IMR-90 (cell line): ENCODE results near the gene ORMDL3. TPM values are rescaled to one million over a fixed set of nuclear protein-coding genes. Genes with fewer than 3 reads are reported as not detected.

Experiments
- ATAC-seq: fragments of 200-7000 bp; cut with Tn5 transposase; 2 replicates; pipeline ENCODE4 v1.9.1; 2020; ENCODE audit warnings: low read depth, mild to moderate bottlenecking, moderate library complexity
- BruUV-seq: library from RNA; stranded (reverse); fragments of 400-500 nt; replicated peaks from 2 replicates; lab custom pipeline; 2021; lab: Mats Ljungman, UMichigan
- CTCF ChIA-PET: fragments of 300-600 bp; formaldehyde crosslinking; extraction: SDS; loops from one replicate; lab custom pipeline; 2021; ENCODE audit warnings: antibody characterized with exemption; lab: Yijun Ruan, JAX
- POLR2A ChIA-PET: fragments of 300-600 bp; sonication (Branson Sonifier 250); formaldehyde crosslinking; loops from one replicate; lab custom pipeline; 2022; ENCODE audit warnings: antibody characterized with exemption; ENCODE audit not compliant: unreplicated experiment; lab: Charles Lee
- DNase-seq: peaks from one replicate; pipeline ENCODE4 v3.0.0; 2013
- H2AFZ ChIP-seq: replicated peaks from 2 replicates; pipeline ENCODE3; 2013; ENCODE audit warnings: low read length, mild to moderate bottlenecking; ENCODE audit not compliant: poor library complexity
- H2AK5ac ChIP-seq: 2 replicates; pipeline ENCODE4 v1.6.1; 2013; ENCODE audit warnings: low read depth, low read length, inconsistent platforms
- H2AK9ac ChIP-seq: replicated peaks from 2 replicates; pipeline ENCODE3; 2013; ENCODE audit warnings: mild to moderate bottlenecking, low read depth, low read length, moderate library complexity; ENCODE audit not compliant: poor library complexity
- H2BK120ac ChIP-seq: 2 replicates; pipeline ENCODE4 v1.6.1; 2013; ENCODE audit warnings: low read depth, low read length, inconsistent platforms
- H2BK15ac ChIP-seq: 3 replicates; pipeline ENCODE4 v1.6.1; 2013; ENCODE audit warnings: low read depth, low read length, inconsistent platforms
- H2BK20ac ChIP-seq: 2 replicates; pipeline ENCODE4 v1.6.1; 2013; ENCODE audit warnings: low read depth, mild to moderate bottlenecking, inconsistent platforms, low read length, moderate library complexity
- H2BK5ac ChIP-seq: 2 replicates; pipeline ENCODE4 v1.6.1; 2013; ENCODE audit warnings: mild to moderate bottlenecking, low read depth, low read length, inconsistent platforms; ENCODE audit not compliant: poor library complexity, severe bottlenecking
- H3K14ac ChIP-seq: replicated peaks from 2 replicates; pipeline ENCODE4 v1.6.1; 2013; ENCODE audit warnings: low read depth, low read length, inconsistent platforms
- H3K18ac ChIP-seq: 2 replicates; pipeline ENCODE4 v1.6.1; 2013; ENCODE audit warnings: low read depth, low read length, control low read depth
- H3K23ac ChIP-seq: 2 replicates; pipeline ENCODE4 v1.6.1; 2013; ENCODE audit warnings: low read depth, low read length, inconsistent platforms
- H3K27ac ChIP-seq: 2 replicates; pipeline ENCODE4 v1.5.1; 2013; ENCODE audit warnings: mild to moderate bottlenecking, control low read depth, low read length; ENCODE audit not compliant: insufficient read depth
- H3K27me3 ChIP-seq: 2 replicates; pipeline ENCODE4 v1.6.1; 2013; ENCODE audit warnings: low read length; ENCODE audit not compliant: control insufficient read depth, insufficient read depth
- H3K36me3 ChIP-seq: 2 replicates; pipeline ENCODE4 v1.6.1; 2013; ENCODE audit warnings: low read length, mixed read lengths; ENCODE audit not compliant: control insufficient read depth, insufficient read depth
- H3K4ac ChIP-seq: 2 replicates; pipeline ENCODE4 v1.6.1; 2013; ENCODE audit warnings: low read depth, low read length, inconsistent platforms
- H3K4me1 ChIP-seq: 2 replicates; pipeline ENCODE4 v1.6.1; 2013; ENCODE audit warnings: low read length, mixed read lengths; ENCODE audit not compliant: control insufficient read depth, insufficient read depth
- H3K4me2 ChIP-seq: 2 replicates; pipeline ENCODE4 v1.6.1; 2013; ENCODE audit warnings: low read depth, mild to moderate bottlenecking, control low read depth, low read length, moderate library complexity
- H3K4me3 ChIP-seq: 2 replicates; pipeline ENCODE4 v1.5.1; 2013; ENCODE audit warnings: low read depth, mild to moderate bottlenecking, control low read depth, low read length, moderate library complexity; ENCODE audit not compliant: insufficient read depth
- H3K56ac ChIP-seq: 2 replicates; pipeline ENCODE4 v1.6.1; 2013; ENCODE audit warnings: low read length, inconsistent platforms; ENCODE audit not compliant: insufficient read depth; ENCODE audit errors: extremely low read depth
- H3K79me1 ChIP-seq, 2 experiments: 2 replicates each; pipeline ENCODE4 v1.6.1; 2013; ENCODE audit warnings: low read length in 2 of 2, inconsistent platforms in 1 of 2, low read depth in 1 of 2
- H3K9ac ChIP-seq: 2 replicates; pipeline ENCODE4 v1.6.1; 2013; ENCODE audit warnings: low read depth, low read length, control low read depth
- H3K9me1 ChIP-seq: 2 replicates; pipeline ENCODE4 v1.6.1; 2013; ENCODE audit warnings: low read length, inconsistent platforms; ENCODE audit not compliant: insufficient read depth
- H3K9me3 ChIP-seq: 2 replicates; pipeline ENCODE4 v1.6.1; 2013; ENCODE audit warnings: low read length; ENCODE audit not compliant: control insufficient read depth, insufficient read depth
- H4K20me1 ChIP-seq: 2 replicates; pipeline ENCODE4 v1.6.1; 2013; ENCODE audit warnings: low read length, inconsistent platforms; ENCODE audit not compliant: insufficient read depth
- H4K5ac ChIP-seq: 2 replicates; pipeline ENCODE4 v1.6.1; 2013; ENCODE audit warnings: mild to moderate bottlenecking, low read depth, low read length, control low read depth
- H4K8ac ChIP-seq, 2 experiments: 2 replicates each; pipeline ENCODE4 v1.6.1; 2013; ENCODE audit warnings: low read depth in 2 of 2, low read length in 2 of 2, control low read depth in 1 of 2, inconsistent platforms in 1 of 2
- H4K91ac ChIP-seq: 2 replicates; pipeline ENCODE4 v1.6.1; 2013; ENCODE audit warnings: low read depth, low read length, inconsistent platforms; ENCODE audit not compliant: insufficient read depth
- BHLHE40 ChIP-seq: fragments of 150-350 bp; IDR thresholded peaks from 2 replicates; pipeline ENCODE4 v1.6.1; 2016; ENCODE audit warnings: mild to moderate bottlenecking, low read depth, low read length
- CEBPB ChIP-seq: IDR thresholded peaks from 2 replicates; pipeline ENCODE4 v1.6.1; 2012; ENCODE audit warnings: low read depth, low read length, improper control_type of control experiment
- FOS ChIP-seq: fragments of 150-350 bp; IDR thresholded peaks from 2 replicates; pipeline ENCODE4 v1.6.1; 2016; ENCODE audit warnings: low read depth, low read length
- MAZ ChIP-seq: IDR thresholded peaks from 2 replicates; pipeline ENCODE4 v1.6.1; 2012; ENCODE audit warnings: low read depth, mild to moderate bottlenecking, low read length, improper control_type of control experiment, moderate library complexity, borderline replicate concordance
- MXI1 ChIP-seq: IDR thresholded peaks from 2 replicates; pipeline ENCODE4 v1.6.1; 2012; ENCODE audit warnings: low read depth, mild to moderate bottlenecking, low read length, moderate library complexity, borderline replicate concordance
- RAD21 ChIP-seq: IDR thresholded peaks from 2 replicates; pipeline ENCODE4 v1.6.1; 2012; ENCODE audit warnings: low read length, improper control_type of control experiment
- RCOR1 ChIP-seq: IDR thresholded peaks from 2 replicates; pipeline ENCODE4 v1.6.1; 2012; ENCODE audit warnings: mild to moderate bottlenecking, low read length, improper control_type of control experiment; ENCODE audit not compliant: insufficient replicate concordance
- RFX5 ChIP-seq: IDR thresholded peaks from 2 replicates; pipeline ENCODE4 v1.8.0; 2012; ENCODE audit warnings: low read depth, mild to moderate bottlenecking, low read length, moderate library complexity
- USF2 ChIP-seq: fragments of 150-350 bp; IDR thresholded peaks from 2 replicates; pipeline ENCODE4 v1.6.1; 2017; ENCODE audit warnings: mild to moderate bottlenecking, antibody characterized with exemption, low read length, low read depth
- WGBS, 2 experiments: methylation state at CpG; one replicate each; pipeline versions ENCODE4 v1.1.5 to v1.1.7; 2013; ENCODE audit warnings: missing lambda C conversion rate in 2 of 2; ENCODE audit not compliant: insufficient read length in 1 of 2; ENCODE audit errors: extremely low coverage in 2 of 2; 5-methylcytosine and 5-hydroxymethylcytosine counted together
- dilution Hi-C: fragments of 300-500 bp; cut with HindIII; formaldehyde crosslinking; loops from one replicate; pipeline ENCODE4 v1.14.3; 2018; ENCODE audit warnings: low sequenced_read_pairs; ENCODE audit not compliant: unreplicated experiment
- in situ Hi-C: fragments of 300-500 bp; cut with MboI; formaldehyde crosslinking; loops from 3 replicates; pipeline ENCODE4 v1.14.3; 2019; ENCODE audit warnings: low sequenced_read_pairs, inconsistent platforms, mixed read lengths
- intact Hi-C: fragments of 100-400 bp; cut with micrococcal nuclease; formaldehyde crosslinking; loops from 2 replicates; pipeline ENCODE4 v1.10.0; 2022
- polyA plus RNA-seq, 3 experiments: library from polyadenylated mRNA; depleted of rRNA; stranded (reverse); fragments of >200 nt; gene quantifications; 2 replicates each; pipeline ENCODE4 v1.2.3, GENCODE V29; 2012; ENCODE audit warnings: low replicate concordance in 1 of 3
- total RNA-seq: library from RNA; depleted of rRNA; stranded (reverse); fragments of >200 nt; gene quantifications from 2 replicates; pipeline ENCODE4 v1.2.3, GENCODE V29; 2012
- TF ChIP-seq, protein P1 (sequence below): conservative IDR thresholded peaks from 2 replicates; pipeline ENCODE4 v1.5.1; 2012; ENCODE audit warnings: mild to moderate bottlenecking, low read depth, low read length, improper control_type of control experiment

ORMDL3 gene
- total and polyA plus RNA-seq, 2 of the 4 experiments (the other 2 are of a cell fraction), result 45.7 to 78.6 TPM

GRCh38 chr17:39963829-39964228, 36.4 kb upstream of the ORMDL3 start:
- dilution Hi-C loops (no loop called here), intact Hi-C loops (no loop called here), in situ Hi-C loops (no loop called here)
- Histone ChIP-seq H3K9me3 (no peaks in the 10 kb centered on the region), H3K9ac (no peak overlapping the region), H2BK5ac (no peak overlapping the region), H3K9me1 (no peaks in the 10 kb centered on the region), H4K8ac (no peak overlapping the region), H3K4me3 (no peak overlapping the region), H3K79me1 (no peaks in the 10 kb centered on the region), H4K20me1 (no peaks in the 10 kb centered on the region), H3K27ac (no peak overlapping the region), H3K23ac (no peak overlapping the region), H3K56ac (no peak overlapping the region), H3K14ac (no peak overlapping the region), H3K36me3 (no peaks in the 10 kb centered on the region), H2AK5ac (no peak overlapping the region), H2BK120ac (no peak overlapping the region), H2BK15ac (no peak overlapping the region), H2BK20ac (no peak overlapping the region), H3K4me2 (no peak overlapping the region), H2AK9ac (no peak overlapping the region), H3K4me1 (no peaks in the 10 kb centered on the region), H3K4ac (no peak overlapping the region), H2AFZ (no peak overlapping the region), H4K91ac (no peak overlapping the region), H3K18ac (no peak overlapping the region), H3K27me3 (peaks cover 35% of the 10 kb centered on the region), H4K5ac (no peak overlapping the region)
- DNase-seq (no peak), ATAC-seq (no peak)
- POLR2A ChIA-PET, result no interaction called here
- CTCF ChIA-PET, result interaction anchor here (0.7 kb wide), 1 partner anchor 17 kb away, joined by 3 read pairs; the partner anchor contains the start of gene PSMD3
- BruUV-seq, result no TSS peak
- TF ChIP-seq RFX5, result no peak
- no peak for TF ChIP-seq RCOR1
- no peak for TF ChIP-seq RAD21
- TF ChIP-seq CEBPB, result no peak
- TF ChIP-seq, protein P1, sequence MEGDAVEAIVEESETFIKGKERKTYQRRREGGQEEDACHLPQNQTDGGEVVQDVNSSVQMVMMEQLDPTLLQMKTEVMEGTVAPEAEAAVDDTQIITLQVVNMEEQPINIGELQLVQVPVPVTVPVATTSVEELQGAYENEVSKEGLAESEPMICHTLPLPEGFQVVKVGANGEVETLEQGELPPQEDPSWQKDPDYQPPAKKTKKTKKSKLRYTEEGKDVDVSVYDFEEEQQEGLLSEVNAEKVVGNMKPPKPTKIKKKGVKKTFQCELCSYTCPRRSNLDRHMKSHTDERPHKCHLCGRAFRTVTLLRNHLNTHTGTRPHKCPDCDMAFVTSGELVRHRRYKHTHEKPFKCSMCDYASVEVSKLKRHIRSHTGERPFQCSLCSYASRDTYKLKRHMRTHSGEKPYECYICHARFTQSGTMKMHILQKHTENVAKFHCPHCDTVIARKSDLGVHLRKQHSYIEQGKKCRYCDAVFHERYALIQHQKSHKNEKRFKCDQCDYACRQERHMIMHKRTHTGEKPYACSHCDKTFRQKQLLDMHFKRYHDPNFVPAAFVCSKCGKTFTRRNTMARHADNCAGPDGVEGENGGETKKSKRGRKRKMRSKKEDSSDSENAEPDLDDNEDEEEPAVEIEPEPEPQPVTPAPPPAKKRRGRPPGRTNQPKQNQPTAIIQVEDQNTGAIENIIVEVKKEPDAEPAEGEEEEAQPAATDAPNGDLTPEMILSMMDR, result no peak
- TF ChIP-seq USF2, result no peak
- no peak for TF ChIP-seq MAZ
- no peak for TF ChIP-seq MXI1
- no peak for TF ChIP-seq BHLHE40
- TF ChIP-seq FOS, result no peak
- WGBS, 2 experiments, result 50% methylated on average over 3 of the region's 6 CpGs; no CpG with 5 or more reads in 1 of the 2 experiments
